ENCODE results near the gene YIF1B. TPM values are rescaled to one million over a fixed set of nuclear protein-coding genes. Genes with fewer than 3 reads are reported as not detected.
"Not testable (repeated sequence)": the region's sequence is repeated elsewhere in the genome, so short reads cannot be mapped to it uniquely, and the experiment has no call there.

The YIF1B gene
- total and polyA plus RNA-seq, 2 experiments from 2014 or later = 82.8 to 106 TPM

- H4K20me1 ChIP-seq (replicated peaks; ENCODE audit: insufficient read depth); H3K4me3 ChIP-seq; H3K27ac Mint-ChIP-seq; H3K27me3 ChIP-seq (ENCODE audit: insufficient read depth); H3K9me3 Mint-ChIP-seq; H3K79me2 ChIP-seq (replicated peaks; ENCODE audit: insufficient read depth); H3K36me3 Mint-ChIP-seq (ENCODE audit: low read depth); H3K27ac ChIP-seq (ENCODE audit: low read depth); DNase-seq (ENCODE audit: low spot score); H3K36me3 ChIP-seq (ENCODE audit: insufficient read depth); H3K4me2 ChIP-seq; ATAC-seq; H2AFZ ChIP-seq; H3K9me2 ChIP-seq (ENCODE audit: insufficient read depth); H3F3A ChIP-seq (replicated peaks; ENCODE audit: low read depth): not testable (repeated sequence)
- peaks cover 10% of the 10 kb centered on the region for H3K4me1 ChIP-seq (ENCODE audit: insufficient read depth)
- Mint-ChIP-seq H3K4me1 (peaks cover 12% of the 10 kb centered on the region), H3K4me3 (peak overlapping the region; percentile 40; the same call in 1 of the 3 replicates), H3K27me3 (ENCODE audit: insufficient read depth, low read depth, poor library complexity) (peaks cover 13% of the 10 kb centered on the region)
These were observed 23.3 kb upstream of the YIF1B start for GRCh38 chr19:38339011-38339410.

GRCh38 chr19:38337360-38337653 lies 21.6 kb upstream of the YIF1B start:
- peak overlapping the region; percentile 94 for H3K4me3 Mint-ChIP-seq
- no peak for ATAC-seq
- no peak overlapping the region for H3K27ac Mint-ChIP-seq
- Histone ChIP-seq H3K27ac (ENCODE audit: low read depth) (no peak overlapping the region), H3K9me2 (ENCODE audit: insufficient read depth) (no peaks in the 10 kb centered on the region), H3K4me1 (ENCODE audit: insufficient read depth) (peaks cover 10% of the 10 kb centered on the region), H3K4me2 (peak overlapping the region; percentile 89), H3F3A (replicated peaks; ENCODE audit: low read depth) (0 out of 2 replicates have a peak, but pooled peaks cover 5% of the 10 kb centered on the region), H3K36me3 (ENCODE audit: insufficient read depth) (no peaks in the 10 kb centered on the region; the same call in 1 of the 2 replicates), H3K79me2 (replicated peaks; ENCODE audit: insufficient read depth) (no peaks in the 10 kb centered on the region), H3K27me3 (ENCODE audit: insufficient read depth) (no peaks in the 10 kb centered on the region), H2AFZ (peak overlapping the region; percentile 95), H3K4me3 (peak overlapping the region; percentile 82), H4K20me1 (replicated peaks; ENCODE audit: insufficient read depth) (no peaks in the 10 kb centered on the region; the same call in 1 of the 2 replicates)
- peaks cover 10% of the 10 kb centered on the region for H3K27me3 Mint-ChIP-seq (ENCODE audit: insufficient read depth, low read depth, poor library complexity)
- TF ChIP-seq EZH2 (IDR thresholded peaks at IDR 0.05; ENCODE audit: low read depth, unreplicated experiment) = no peak
- TF ChIP-seq EZH2phosphoT487 (IDR thresholded peaks at IDR 0.05; ENCODE audit: unreplicated experiment) = no peak
- TF ChIP-seq STAT1 (IDR thresholded peaks at IDR 0.05; ENCODE audit: unreplicated experiment) = no peak
- TF ChIP-seq NANOG (IDR thresholded peaks at IDR 0.05; ENCODE audit: borderline replicate concordance) = no peak
- no peaks in the 10 kb centered on the region for H3K36me3 Mint-ChIP-seq (ENCODE audit: low read depth)
- DNase-seq (ENCODE audit: low spot score) = no peak
- no peaks in the 10 kb centered on the region; the same call in 2 of the 3 replicates for H3K9me3 Mint-ChIP-seq
- H3K4me1 Mint-ChIP-seq = peaks cover 10% of the 10 kb centered on the region

GRCh38 chr19:38336638-38337359 lies 21.1 kb upstream of the YIF1B start:
- H3K4me3 Mint-ChIP-seq = peak overlapping the region; percentile 94
- no peaks in the 10 kb centered on the region for H3K36me3 Mint-ChIP-seq (ENCODE audit: low read depth)
- Histone ChIP-seq H3K36me3 (ENCODE audit: insufficient read depth) (no peaks in the 10 kb centered on the region; the same call in 1 of the 2 replicates), H3K4me2 (peak overlapping the region; percentile 95), H3K9me2 (ENCODE audit: insufficient read depth) (no peaks in the 10 kb centered on the region), H3K4me3 (peak overlapping the region; percentile 82), H4K20me1 (replicated peaks; ENCODE audit: insufficient read depth) (no peaks in the 10 kb centered on the region; the same call in 1 of the 2 replicates), H3K79me2 (replicated peaks; ENCODE audit: insufficient read depth) (no peaks in the 10 kb centered on the region), H3F3A (replicated peaks; ENCODE audit: low read depth) (0 out of 2 replicates have a peak, but pooled peaks cover 5% of the 10 kb centered on the region), H3K27ac (ENCODE audit: low read depth) (peak overlapping the region; percentile 78; the same call in 1 of the 2 replicates), H2AFZ (peak overlapping the region; percentile 99), H3K27me3 (ENCODE audit: insufficient read depth) (no peaks in the 10 kb centered on the region), H3K4me1 (ENCODE audit: insufficient read depth) (peaks cover 10% of the 10 kb centered on the region)
- peak; percentile 55 for ATAC-seq
- peak; percentile 99 for DNase-seq (ENCODE audit: low spot score)
- peaks cover 10% of the 10 kb centered on the region for H3K4me1 Mint-ChIP-seq
- no peaks in the 10 kb centered on the region; the same call in 2 of the 3 replicates for H3K9me3 Mint-ChIP-seq
- H3K27ac Mint-ChIP-seq = peak overlapping the region; percentile 95
- peaks cover 10% of the 10 kb centered on the region for H3K27me3 Mint-ChIP-seq (ENCODE audit: insufficient read depth, low read depth, poor library complexity)
- TF ChIP-seq, protein P1, sequence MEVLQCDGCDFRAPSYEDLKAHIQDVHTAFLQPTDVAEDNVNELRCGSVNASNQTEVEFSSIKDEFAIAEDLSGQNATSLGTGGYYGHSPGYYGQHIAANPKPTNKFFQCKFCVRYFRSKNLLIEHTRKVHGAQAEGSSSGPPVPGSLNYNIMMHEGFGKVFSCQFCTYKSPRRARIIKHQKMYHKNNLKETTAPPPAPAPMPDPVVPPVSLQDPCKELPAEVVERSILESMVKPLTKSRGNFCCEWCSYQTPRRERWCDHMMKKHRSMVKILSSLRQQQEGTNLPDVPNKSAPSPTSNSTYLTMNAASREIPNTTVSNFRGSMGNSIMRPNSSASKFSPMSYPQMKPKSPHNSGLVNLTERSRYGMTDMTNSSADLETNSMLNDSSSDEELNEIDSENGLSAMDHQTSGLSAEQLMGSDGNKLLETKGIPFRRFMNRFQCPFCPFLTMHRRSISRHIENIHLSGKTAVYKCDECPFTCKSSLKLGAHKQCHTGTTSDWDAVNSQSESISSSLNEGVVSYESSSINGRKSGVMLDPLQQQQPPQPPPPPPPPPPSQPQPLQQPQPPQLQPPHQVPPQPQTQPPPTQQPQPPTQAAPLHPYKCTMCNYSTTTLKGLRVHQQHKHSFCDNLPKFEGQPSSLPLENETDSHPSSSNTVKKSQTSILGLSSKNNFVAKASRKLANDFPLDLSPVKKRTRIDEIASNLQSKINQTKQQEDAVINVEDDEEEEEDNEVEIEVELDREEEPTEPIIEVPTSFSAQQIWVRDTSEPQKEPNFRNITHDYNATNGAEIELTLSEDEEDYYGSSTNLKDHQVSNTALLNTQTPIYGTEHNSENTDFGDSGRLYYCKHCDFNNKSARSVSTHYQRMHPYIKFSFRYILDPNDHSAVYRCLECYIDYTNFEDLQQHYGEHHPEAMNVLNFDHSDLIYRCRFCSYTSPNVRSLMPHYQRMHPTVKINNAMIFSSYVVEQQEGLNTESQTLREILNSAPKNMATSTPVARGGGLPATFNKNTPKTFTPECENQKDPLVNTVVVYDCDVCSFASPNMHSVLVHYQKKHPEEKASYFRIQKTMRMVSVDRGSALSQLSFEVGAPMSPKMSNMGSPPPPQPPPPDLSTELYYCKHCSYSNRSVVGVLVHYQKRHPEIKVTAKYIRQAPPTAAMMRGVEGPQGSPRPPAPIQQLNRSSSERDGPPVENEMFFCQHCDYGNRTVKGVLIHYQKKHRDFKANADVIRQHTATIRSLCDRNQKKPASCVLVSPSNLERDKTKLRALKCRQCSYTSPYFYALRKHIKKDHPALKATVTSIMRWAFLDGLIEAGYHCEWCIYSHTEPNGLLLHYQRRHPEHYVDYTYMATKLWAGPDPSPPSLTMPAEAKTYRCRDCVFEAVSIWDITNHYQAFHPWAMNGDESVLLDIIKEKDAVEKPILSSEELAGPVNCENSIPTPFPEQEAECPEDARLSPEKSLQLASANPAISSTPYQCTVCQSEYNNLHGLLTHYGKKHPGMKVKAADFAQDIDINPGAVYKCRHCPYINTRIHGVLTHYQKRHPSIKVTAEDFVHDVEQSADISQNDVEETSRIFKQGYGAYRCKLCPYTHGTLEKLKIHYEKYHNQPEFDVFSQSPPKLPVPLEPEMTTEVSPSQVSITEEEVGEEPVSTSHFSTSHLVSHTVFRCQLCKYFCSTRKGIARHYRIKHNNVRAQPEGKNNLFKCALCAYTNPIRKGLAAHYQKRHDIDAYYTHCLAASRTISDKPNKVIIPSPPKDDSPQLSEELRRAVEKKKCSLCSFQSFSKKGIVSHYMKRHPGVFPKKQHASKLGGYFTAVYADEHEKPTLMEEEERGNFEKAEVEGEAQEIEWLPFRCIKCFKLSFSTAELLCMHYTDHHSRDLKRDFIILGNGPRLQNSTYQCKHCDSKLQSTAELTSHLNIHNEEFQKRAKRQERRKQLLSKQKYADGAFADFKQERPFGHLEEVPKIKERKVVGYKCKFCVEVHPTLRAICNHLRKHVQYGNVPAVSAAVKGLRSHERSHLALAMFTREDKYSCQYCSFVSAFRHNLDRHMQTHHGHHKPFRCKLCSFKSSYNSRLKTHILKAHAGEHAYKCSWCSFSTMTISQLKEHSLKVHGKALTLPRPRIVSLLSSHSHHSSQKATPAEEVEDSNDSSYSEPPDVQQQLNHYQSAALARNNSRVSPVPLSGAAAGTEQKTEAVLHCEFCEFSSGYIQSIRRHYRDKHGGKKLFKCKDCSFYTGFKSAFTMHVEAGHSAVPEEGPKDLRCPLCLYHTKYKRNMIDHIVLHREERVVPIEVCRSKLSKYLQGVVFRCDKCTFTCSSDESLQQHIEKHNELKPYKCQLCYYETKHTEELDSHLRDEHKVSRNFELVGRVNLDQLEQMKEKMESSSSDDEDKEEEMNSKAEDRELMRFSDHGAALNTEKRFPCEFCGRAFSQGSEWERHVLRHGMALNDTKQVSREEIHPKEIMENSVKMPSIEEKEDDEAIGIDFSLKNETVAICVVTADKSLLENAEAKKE (CRISPR knock-in tag; IDR thresholded peaks at IDR 0.05) = no peak
- TF ChIP-seq POLR2AphosphoS5 (IDR thresholded peaks at IDR 0.05; ENCODE audit: low read depth) (peak; percentile 52), EZH2phosphoT487 (IDR thresholded peaks at IDR 0.05; ENCODE audit: unreplicated experiment) (no peak), EZH2 (IDR thresholded peaks at IDR 0.05; ENCODE audit: low read depth, unreplicated experiment) (no peak)
- TF ChIP-seq, protein P2, sequence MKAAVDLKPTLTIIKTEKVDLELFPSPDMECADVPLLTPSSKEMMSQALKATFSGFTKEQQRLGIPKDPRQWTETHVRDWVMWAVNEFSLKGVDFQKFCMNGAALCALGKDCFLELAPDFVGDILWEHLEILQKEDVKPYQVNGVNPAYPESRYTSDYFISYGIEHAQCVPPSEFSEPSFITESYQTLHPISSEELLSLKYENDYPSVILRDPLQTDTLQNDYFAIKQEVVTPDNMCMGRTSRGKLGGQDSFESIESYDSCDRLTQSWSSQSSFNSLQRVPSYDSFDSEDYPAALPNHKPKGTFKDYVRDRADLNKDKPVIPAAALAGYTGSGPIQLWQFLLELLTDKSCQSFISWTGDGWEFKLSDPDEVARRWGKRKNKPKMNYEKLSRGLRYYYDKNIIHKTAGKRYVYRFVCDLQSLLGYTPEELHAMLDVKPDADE (IDR thresholded peaks at IDR 0.05) = 0 out of 2 replicates have a peak, but pooled peaks have one; percentile 13
